ENCODE measurements around the gene IL7R. TPM values are rescaled to one million over a fixed set of nuclear protein-coding genes. Genes with fewer than 3 reads are reported as not detected.
A peak's percentile ranks its signal among the peaks of the same experiment; 100 is the strongest.
"Not testable (repeated sequence)": the region's sequence is repeated elsewhere in the genome, so short reads cannot be mapped to it uniquely, and the experiment has no call there.

Gene IL7R
- total RNA-seq, 2 donors from 2014 or later = 309 to 314 TPM

GRCh38 chr5:35854248-35854647, 2.4 kb upstream of the IL7R start:
- Mint-ChIP-seq H3K9me3 (no peaks in the 10 kb centered on the region), H3K36me3 (peaks cover 57 to 81% of the 10 kb centered on the region in 2 donors), H3K27ac (peak overlapping the region; percentile 93 to 99)
- ATAC-seq (peak; percentile 23 to 45), DNase-seq (ENCODE audit: low spot score in 2 of 2) (peak; percentile 63 to 67)

- H3K27ac Mint-ChIP-seq = peak overlapping the region; percentile 93 to 99
- H3K36me3 Mint-ChIP-seq = peaks cover 66 to 81% of the 10 kb centered on the region in 2 donors
- DNase-seq (ENCODE audit: low spot score in 2 of 2) = no peak
- no peaks in the 10 kb centered on the region for H3K9me3 Mint-ChIP-seq
- no peak for ATAC-seq
Observed at GRCh38 chr5:35855187-35855586, 1.5 kb upstream of the IL7R start.

- Mint-ChIP-seq H3K36me3 (peaks cover 77 to 83% of the 10 kb centered on the region in 2 donors), H3K27ac (peak overlapping the region; percentile 93 to 99)
- not testable (repeated sequence) for DNase-seq (ENCODE audit: low spot score in 2 of 2); ATAC-seq; H3K9me3 Mint-ChIP-seq
Observed at GRCh38 chr5:35856186-35856764, 416 bp upstream of the IL7R start.

- peaks cover 84 to 90% of the 10 kb centered on the region in 2 donors for H3K36me3 Mint-ChIP-seq
- ATAC-seq = peak in 1 of 2 donors; percentile 13
- DNase-seq (ENCODE audit: low spot score in 2 of 2) = no peak
- peak overlapping the region; percentile 93 to 99 for H3K27ac Mint-ChIP-seq
- no peaks in the 10 kb centered on the region for H3K9me3 Mint-ChIP-seq
Observed at GRCh38 chr5:35857606-35858205, 1.0 kb downstream of the IL7R start.

- DNase-seq (ENCODE audit: low spot score in 2 of 2) (no peak), ATAC-seq (peak in 1 of 2 donors; percentile 2)
- Mint-ChIP-seq H3K27ac (peak overlapping the region; percentile 93 to 94), H3K36me3 (peaks cover 81 to 90% of the 10 kb centered on the region in 2 donors), H3K9me3 (no peaks in the 10 kb centered on the region)
Observed at GRCh38 chr5:35859101-35859661, 2.5 kb downstream of the IL7R start.

- Mint-ChIP-seq H3K9me3 (peaks cover 0 to 4% of the 10 kb centered on the region in 2 donors), H3K36me3 (peaks cover 81 to 90% of the 10 kb centered on the region in 2 donors), H3K27ac (peak overlapping the region; percentile 93 to 94)
- DNase-seq (ENCODE audit: low spot score in 2 of 2) = no peak
- no peak for ATAC-seq
Observed at GRCh38 chr5:35860686-35861085, 4.0 kb downstream of the IL7R start.

GRCh38 chr5:35861718-35862117, 5.0 kb downstream of the IL7R start:
- H3K36me3 Mint-ChIP-seq = peaks cover 88 to 92% of the 10 kb centered on the region in 2 donors
- no peak for ATAC-seq
- peaks cover 0 to 4% of the 10 kb centered on the region in 2 donors for H3K9me3 Mint-ChIP-seq
- DNase-seq (ENCODE audit: low spot score in 2 of 2) = no peak
- H3K27ac Mint-ChIP-seq = peak overlapping the region; percentile 93 to 94

GRCh38 chr5:35862126-35862525, 5.4 kb downstream of the IL7R start:
- ATAC-seq (peak in 1 of 2 donors; percentile 47), DNase-seq (ENCODE audit: low spot score in 2 of 2) (no peak)
- Mint-ChIP-seq H3K36me3 (peaks cover 87 to 93% of the 10 kb centered on the region in 2 donors), H3K9me3 (peaks cover 0 to 4% of the 10 kb centered on the region in 2 donors), H3K27ac (peak overlapping the region; percentile 93 to 94)

GRCh38 chr5:35863159-35863558, 6.5 kb downstream of the IL7R start:
- peak in 1 of 2 donors; percentile 26 for DNase-seq (ENCODE audit: low spot score in 2 of 2)
- H3K36me3 Mint-ChIP-seq = peaks cover 89 to 93% of the 10 kb centered on the region in 2 donors
- peak overlapping the region; percentile 93 to 94 for H3K27ac Mint-ChIP-seq
- H3K9me3 Mint-ChIP-seq = peaks cover 0 to 4% of the 10 kb centered on the region in 2 donors
- ATAC-seq = peak; percentile 73 to 74

GRCh38 chr5:35867998-35868397, 11.3 kb downstream of the IL7R start:
- ATAC-seq = no peak
- Mint-ChIP-seq H3K9me3 (peaks cover 0 to 4% of the 10 kb centered on the region in 2 donors), H3K27ac (peak overlapping the region; percentile 77 to 92), H3K36me3 (peaks cover 81 to 97% of the 10 kb centered on the region in 2 donors)
- no peak for DNase-seq (ENCODE audit: low spot score in 2 of 2)

GRCh38 chr5:35869685-35870277, 13.1 kb downstream of the IL7R start:
- H3K36me3 Mint-ChIP-seq = peaks cover 80 to 95% of the 10 kb centered on the region in 2 donors
- peaks cover 0 to 4% of the 10 kb centered on the region in 2 donors for H3K9me3 Mint-ChIP-seq
- ATAC-seq = peak in 1 of 2 donors; percentile 36
- H3K27ac Mint-ChIP-seq = peak overlapping the region; percentile 77 to 88
- DNase-seq (ENCODE audit: low spot score in 2 of 2) = no peak

- DNase-seq (ENCODE audit: low spot score in 2 of 2) = no peak
- Mint-ChIP-seq H3K9me3 (no peaks in the 10 kb centered on the region), H3K27ac (peak overlapping the region; percentile 77 to 81), H3K36me3 (peaks cover 80 to 95% of the 10 kb centered on the region in 2 donors)
- peak in 1 of 2 donors; percentile 11 for ATAC-seq
Observed at GRCh38 chr5:35870605-35871004, 13.9 kb downstream of the IL7R start.

GRCh38 chr5:35876454-35876853, 19.8 kb downstream of the IL7R start:
- peak; percentile 47 to 66 for ATAC-seq
- H3K27ac Mint-ChIP-seq = peak overlapping the region; percentile 75 to 85
- peaks cover 0 to 12% of the 10 kb centered on the region in 2 donors for H3K9me3 Mint-ChIP-seq

GRCh38 chr5:35876922-35877321, 20.2 kb downstream of the IL7R start:
- Mint-ChIP-seq H3K27ac (peak overlapping the region; percentile 75 to 85), H3K36me3 (peaks cover 51 to 61% of the 10 kb centered on the region in 2 donors), H3K9me3 (peaks cover 0 to 14% of the 10 kb centered on the region in 2 donors)
- no peak for DNase-seq (ENCODE audit: low spot score in 2 of 2)
- ATAC-seq = peak; percentile 34 to 48

More at GRCh38 chr5:35876454-35876853, 19.8 kb downstream of the IL7R start:
- H3K36me3 Mint-ChIP-seq = peaks cover 55 to 66% of the 10 kb centered on the region in 2 donors
- no peak for DNase-seq (ENCODE audit: low spot score in 2 of 2)

GRCh38 chr5:35877655-35878054, 21.0 kb downstream of the IL7R start:
- peaks cover 49 to 54% of the 10 kb centered on the region in 2 donors for H3K36me3 Mint-ChIP-seq
- H3K9me3 Mint-ChIP-seq = peaks cover 5 to 15% of the 10 kb centered on the region in 2 donors
- ATAC-seq (peak; percentile 31 to 47), DNase-seq (ENCODE audit: low spot score in 2 of 2) (no peak)
- peak overlapping the region; percentile 75 to 85 for H3K27ac Mint-ChIP-seq

GRCh38 chr5:35878079-35878478, 21.4 kb downstream of the IL7R start:
- peaks cover 49 to 51% of the 10 kb centered on the region in 2 donors for H3K36me3 Mint-ChIP-seq
- no peak for ATAC-seq
- H3K9me3 Mint-ChIP-seq = peaks cover 5 to 15% of the 10 kb centered on the region in 2 donors

GRCh38 chr5:35879096-35879495, 22.4 kb downstream of the IL7R start:
- H3K36me3 Mint-ChIP-seq = peaks cover 45 to 46% of the 10 kb centered on the region in 2 donors
- DNase-seq (ENCODE audit: low spot score in 2 of 2) = no peak
- no peak for ATAC-seq
- peaks cover 5 to 19% of the 10 kb centered on the region in 2 donors for H3K9me3 Mint-ChIP-seq
- peak overlapping the region; percentile 19 to 85 for H3K27ac Mint-ChIP-seq

More at GRCh38 chr5:35878079-35878478, 21.4 kb downstream of the IL7R start:
- DNase-seq (ENCODE audit: low spot score in 2 of 2) = no peak
- H3K27ac Mint-ChIP-seq = peak overlapping the region; percentile 75 to 85

All from activated naive CD4-positive, alpha-beta T cell treated with anti-CD3 and anti-CD28 coated beads, Interleukin-2, amount 50 U/mL, for 72 hours (primary cell).